Testis (tissue), 2 donors: ENCODE results near the gene HMCN2.

Experiments
- CTCF ChIP-seq, 3 experiments: fragments of 450-650 bp in 2 of 3; fragments of 200-600 bp in 1 of 3; sonication (generic) in 1 of 3; IDR thresholded peaks; one replicate each; pipeline ENCODE4 v1.5.1; 2016 to 2019; ENCODE audit warnings: antibody characterized with exemption in 3 of 3, mild to moderate bottlenecking in 2 of 3, moderate library complexity in 1 of 3
- POLR2A ChIP-seq: fragments of 450-650 bp; IDR thresholded peaks from one replicate; pipeline ENCODE4 v1.6.1; 2017; ENCODE audit warnings: antibody characterized with exemption, mild to moderate bottlenecking, moderate library complexity

GRCh38 chr9:130271473-130271872 is 5.9 kb downstream of the HMCN2 start:
- TF ChIP-seq CTCF (IDR thresholded peaks at IDR 0.05) (no peak), POLR2A (no peak)
